ENCODE data around the gene VPS13A.
A peak's percentile ranks its signal among the peaks of the same experiment; 100 is the strongest.

The VPS13A gene

DNA sequence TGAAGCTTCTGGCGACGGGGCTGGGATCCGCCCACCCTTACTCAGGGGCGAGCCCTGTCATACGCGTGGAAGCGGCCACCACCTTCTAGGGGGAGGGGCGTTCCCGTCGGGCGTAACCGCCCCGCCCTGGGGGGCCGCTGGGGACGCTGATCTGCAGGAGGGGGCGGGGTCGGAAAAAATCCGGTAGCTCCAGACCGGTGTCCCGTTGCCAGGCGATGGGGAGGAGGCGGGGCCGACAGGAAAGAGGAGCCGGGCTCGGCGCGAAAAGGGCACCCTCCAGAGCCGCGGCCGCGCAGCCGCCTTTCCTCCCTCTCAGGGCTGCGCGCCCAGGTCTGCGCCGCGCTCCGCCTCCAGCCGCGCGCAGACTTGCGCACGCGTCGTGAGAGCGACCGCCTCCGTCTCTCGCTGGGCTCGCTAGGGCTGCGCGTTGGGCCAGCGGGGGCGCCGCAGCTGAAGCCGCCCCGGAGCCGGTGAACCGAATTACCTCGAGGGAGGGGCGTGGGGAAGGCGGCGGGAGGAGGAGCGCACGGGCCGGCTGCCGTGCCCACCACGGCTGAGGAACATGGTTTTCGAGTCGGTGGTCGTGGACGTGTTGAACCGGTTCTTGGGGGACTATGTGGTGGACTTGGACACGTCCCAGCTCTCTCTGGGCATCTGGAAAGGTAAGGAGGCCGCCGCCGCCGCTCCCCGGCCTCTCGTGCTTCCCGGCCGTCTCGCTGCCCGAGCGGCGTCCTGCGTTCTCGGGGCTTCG, at the start of gene VPS13A:
TSS of gene VPS13A (plus strand) at position 392 of the 751 bp plus-strand sequence. CDS start at position 563, 171 bp downstream.
- peak within 1 kb of the TSS; percentile 81 for H3K27ac ChIP-seq
- peak; percentile 53 for TF ChIP-seq CTCF (IDR thresholded peaks at IDR 0.05)
- TF ChIP-seq ZFX (IDR thresholded peaks at IDR 0.05; ENCODE audit: borderline replicate concordance): no peak

DNA sequence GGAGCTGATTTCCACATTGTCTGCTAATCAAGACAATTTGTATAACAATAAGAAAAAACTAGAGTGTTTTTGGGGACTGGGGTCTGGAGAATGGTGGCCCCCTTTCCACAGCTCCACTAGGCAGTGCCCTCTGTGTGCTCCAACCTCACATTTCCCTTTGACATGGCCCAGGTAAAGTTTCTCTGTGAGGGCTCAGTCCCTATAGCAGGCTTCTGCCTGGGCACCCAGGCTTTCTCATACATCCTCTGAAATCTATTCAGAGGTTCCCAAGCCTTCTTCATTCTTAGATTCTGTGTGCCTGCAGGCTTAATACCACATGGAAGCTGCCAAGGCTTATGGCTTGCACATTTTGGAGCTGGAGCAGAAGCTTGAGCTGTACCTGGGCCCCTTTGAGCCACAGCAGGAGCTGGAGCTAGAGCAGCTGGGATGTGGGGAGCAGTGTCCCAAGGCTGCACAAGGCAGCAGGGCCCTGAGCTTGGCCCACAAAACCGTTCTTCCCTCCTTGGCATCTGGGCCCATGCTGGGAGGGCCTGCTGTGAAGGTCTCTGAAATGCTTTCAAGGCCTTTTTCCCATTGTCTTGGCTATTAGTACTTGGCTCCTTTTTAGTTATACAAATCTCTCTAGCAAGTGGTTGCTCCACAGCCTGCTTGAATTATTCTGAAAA, 49.1 kb upstream of the VPS13A start:
- no peak for TF ChIP-seq ZFX (IDR thresholded peaks at IDR 0.05; ENCODE audit: borderline replicate concordance)
- TF ChIP-seq CTCF (IDR thresholded peaks at IDR 0.05): no peak
- H3K27ac ChIP-seq: no peak overlapping the region

DNA sequence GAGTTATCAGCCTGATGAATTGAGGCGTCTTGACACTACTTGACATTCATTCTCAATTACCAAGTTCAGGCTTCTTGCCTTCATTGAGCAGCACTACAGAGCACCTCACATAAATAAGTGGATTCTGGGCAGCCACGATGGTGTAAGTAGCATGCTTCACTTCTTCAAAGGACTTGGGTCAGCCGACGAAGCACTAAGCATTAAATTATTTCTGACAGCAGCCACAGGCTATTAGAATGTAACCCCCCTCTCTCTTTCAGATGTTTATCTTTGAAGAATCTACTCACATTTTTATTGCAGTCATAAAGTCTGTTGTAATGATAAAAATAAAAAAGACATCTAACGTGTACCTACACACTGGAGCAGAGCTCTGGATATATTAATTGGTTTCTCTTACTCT, 45.9 kb upstream of the VPS13A start:
- TF ChIP-seq CTCF (IDR thresholded peaks at IDR 0.05) (no peak), ZFX (IDR thresholded peaks at IDR 0.05; ENCODE audit: borderline replicate concordance) (no peak)
- no peak overlapping the region for H3K27ac ChIP-seq

DNA sequence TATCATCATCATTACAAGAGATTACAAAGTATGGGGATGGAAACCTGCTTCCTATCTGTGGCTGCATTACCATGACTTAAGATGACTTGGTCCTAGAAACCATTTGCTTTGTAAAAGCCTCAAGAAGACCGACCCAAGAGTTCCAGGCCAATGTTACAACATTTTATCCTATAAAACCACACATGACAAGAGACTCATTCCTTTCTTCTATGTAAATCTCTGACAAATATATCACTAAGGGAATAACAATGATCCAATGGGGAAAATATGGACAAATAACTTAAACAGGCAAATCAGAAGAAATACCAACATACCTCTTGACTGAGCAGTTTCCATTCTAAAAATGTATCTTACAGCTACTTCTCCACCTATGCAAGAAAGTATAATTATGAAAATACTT, 44.3 kb upstream of the VPS13A start:
- TF ChIP-seq ZFX (IDR thresholded peaks at IDR 0.05; ENCODE audit: borderline replicate concordance) (no peak), CTCF (IDR thresholded peaks at IDR 0.05) (no peak)
- H3K27ac ChIP-seq: no peak overlapping the region

DNA sequence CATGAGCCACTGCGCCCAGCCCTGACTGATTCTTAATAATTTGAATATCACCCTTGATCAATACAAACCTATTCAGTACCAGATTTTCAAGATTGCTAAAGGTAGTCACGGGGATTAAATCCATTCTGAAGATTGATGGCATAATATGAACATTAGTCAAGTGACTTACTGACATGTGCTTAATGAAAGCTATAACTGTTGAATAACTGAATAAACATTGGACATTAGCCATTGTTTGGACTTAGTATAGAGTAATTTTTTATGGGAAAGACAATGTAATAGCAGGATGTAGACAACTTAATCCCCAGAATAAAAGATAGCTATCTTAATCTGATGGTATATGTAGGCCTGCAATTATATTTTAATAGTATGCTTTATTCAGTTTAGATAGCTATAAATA, 35.0 kb upstream of the VPS13A start:
- no peak for TF ChIP-seq CTCF (IDR thresholded peaks at IDR 0.05)
- no peak for TF ChIP-seq ZFX (IDR thresholded peaks at IDR 0.05; ENCODE audit: borderline replicate concordance)
- peak overlapping the region; percentile 58 for H3K27ac ChIP-seq

GRCh38 chr9:77149879-77150278, 27.5 kb upstream of the VPS13A start:
- no peak overlapping the region for H3K27ac ChIP-seq
- TF ChIP-seq CTCF (IDR thresholded peaks at IDR 0.05) (no peak), ZFX (IDR thresholded peaks at IDR 0.05; ENCODE audit: borderline replicate concordance) (no peak)

GRCh38 chr9:77152289-77152688, 25.0 kb upstream of the VPS13A start:
- no peak for TF ChIP-seq CTCF (IDR thresholded peaks at IDR 0.05)
- TF ChIP-seq ZFX (IDR thresholded peaks at IDR 0.05; ENCODE audit: borderline replicate concordance): no peak
- no peak overlapping the region for H3K27ac ChIP-seq
